Stimulated activated CD8-positive, alpha-beta memory T cell treated with anti-CD3 and anti-CD28 coated beads, Interleukin-15, amount 100 ng/mL, for 4 hours (primary cell): Measurements from ENCODE around the gene TRPV2.

ENCODE experiments used
- DNase-seq, 2 donors: peaks; one replicate each; pipeline ENCODE4 v3.0.0-alpha.2; 2020; ENCODE audit warnings: low read depth in 2 of 2

TRPV2 gene

GRCh38 chr17:16459271-16459670 lies 43.9 kb downstream of the TRPV2 start:
- no peak for DNase-seq

GRCh38 chr17:16459855-16460550 lies 44.6 kb downstream of the TRPV2 start:
- DNase-seq = no peak

- no peak for DNase-seq
These were observed 45.6 kb downstream of the TRPV2 start for GRCh38 chr17:16460796-16461605.

- DNase-seq = no peak
These were observed 46.2 kb downstream of the TRPV2 start for GRCh38 chr17:16461606-16461866.

GRCh38 chr17:16462070-16462864 lies 46.9 kb downstream of the TRPV2 start:
- no peak for DNase-seq

- no peak for DNase-seq
These were observed 48.3 kb downstream of the TRPV2 start for GRCh38 chr17:16463358-16464302.

- DNase-seq = no peak
These were observed 49.1 kb downstream of the TRPV2 start for GRCh38 chr17:16464303-16465051.

- DNase-seq = no peak
These were observed 49.6 kb downstream of the TRPV2 start for GRCh38 chr17:16465052-16465312.

- no peak for DNase-seq
These were observed 50.5 kb downstream of the TRPV2 start for GRCh38 chr17:16465861-16466338.

GRCh38 chr17:16466407-16466806 lies 51.0 kb downstream of the TRPV2 start:
- DNase-seq = no peak

GRCh38 chr17:16467044-16467443 lies 51.7 kb downstream of the TRPV2 start:
- DNase-seq = no peak

GRCh38 chr17:16467886-16468285 lies 52.5 kb downstream of the TRPV2 start:
- DNase-seq = no peak

GRCh38 chr17:16468428-16468992 lies 53.1 kb downstream of the TRPV2 start:
- DNase-seq = no peak

- no peak for DNase-seq
These were observed 54.9 kb downstream of the TRPV2 start for GRCh38 chr17:16470265-16470664.

- no peak for DNase-seq
These were observed 55.9 kb downstream of the TRPV2 start for GRCh38 chr17:16471295-16471694.

- DNase-seq = no peak
These were observed 57.2 kb downstream of the TRPV2 start for GRCh38 chr17:16472539-16472938.

- no peak for DNase-seq
These were observed 58.0 kb downstream of the TRPV2 start for GRCh38 chr17:16473044-16474011.

- no peak for DNase-seq
These were observed 58.8 kb downstream of the TRPV2 start for GRCh38 chr17:16474012-16474725.

GRCh38 chr17:16475179-16475704 lies 59.9 kb downstream of the TRPV2 start:
- no peak for DNase-seq
